Upper lobe of right lung (tissue), 1 donor: Measurements from ENCODE around the gene CYP2W1. TPM values are rescaled to one million over a fixed set of nuclear protein-coding genes. Genes with fewer than 3 reads are reported as not detected.
A peak's percentile ranks its signal among the peaks of the same experiment; 100 is the strongest.

Experiments
- ATAC-seq: fragments of 200-7000 bp; cut with Tn5 transposase; one replicate; pipeline ENCODE4 v1.9.1; 2020; ENCODE audit warnings: mild to moderate bottlenecking, moderate library complexity
- DNase-seq: peaks from one replicate; pipeline ENCODE4 v3.0.0-alpha.2; 2020
- H3K27ac ChIP-seq: fragments of 200-600 bp; one replicate; pipeline ENCODE4 v1.8.0; 2022
- H3K27me3 ChIP-seq: fragments of 200-600 bp; one replicate; pipeline ENCODE4 v1.8.0; 2022; ENCODE audit warnings: mild to moderate bottlenecking
- H3K36me3 ChIP-seq: fragments of 200-600 bp; one replicate; pipeline ENCODE4 v1.8.0; 2022
- H3K4me1 ChIP-seq: fragments of 200-600 bp; one replicate; pipeline ENCODE4 v1.8.0; 2022
- H3K4me3 ChIP-seq: fragments of 200-600 bp; one replicate; pipeline ENCODE4 v1.8.0; 2022; ENCODE audit warnings: mild to moderate bottlenecking
- H3K9me3 ChIP-seq: fragments of 200-600 bp; one replicate; pipeline ENCODE4 v1.8.0; 2022
- intact Hi-C: fragments of 100-400 bp; cut with DNase I; formaldehyde crosslinking; loops from one replicate; pipeline ENCODE4 v1.11.0; 2022
- total RNA-seq: library from RNA; stranded (reverse); fragmentation: NEBNext Ultra II Directional; extraction: Animal tissue kit (Norgen Biotek cat#: 25700); gene quantifications from one replicate; pipeline ENCODE4 v1.2.1, GENCODE V29; 2021
- TF ChIP-seq, protein P1 (sequence below): fragments of 200-600 bp; IDR thresholded peaks from one replicate; pipeline ENCODE4 v1.8.0; 2022; ENCODE audit warnings: antibody characterized with exemption
- donor health status: DM: no; HTN: yes; CAD: no; lungs with severe emphysema.

CYP2W1 gene
- total RNA-seq, 1 donor from 2014 or later, result not detected

DNA sequence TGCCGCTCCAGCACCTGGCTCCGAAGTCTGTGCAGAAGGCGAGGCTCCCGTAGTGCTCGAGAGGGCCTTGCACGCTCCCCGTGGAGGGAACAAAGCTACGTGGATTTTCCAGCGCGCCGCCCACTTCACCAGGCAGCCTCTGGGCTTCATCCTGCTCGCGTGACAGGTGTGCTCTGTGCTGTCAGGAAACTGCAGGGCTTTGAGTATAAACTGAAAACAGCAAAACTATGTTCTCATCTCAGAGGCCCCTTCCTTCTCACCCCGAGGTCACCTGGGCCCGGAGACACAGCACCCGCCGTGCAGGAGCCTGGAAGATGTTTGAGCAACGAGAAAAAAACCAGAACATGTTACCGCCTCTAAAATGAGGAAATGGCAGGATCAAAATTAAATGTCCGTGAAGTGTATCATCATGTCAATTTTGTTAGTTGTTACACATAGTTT, 43.8 kb downstream of the CYP2W1 start:
- Histone ChIP-seq H3K4me1 (peaks cover 26% of the 10 kb centered on the region), H3K36me3 (peaks cover 15% of the 10 kb centered on the region), H3K27ac (no peak overlapping the region), H3K27me3 (no peaks in the 10 kb centered on the region), H3K9me3 (no peaks in the 10 kb centered on the region), H3K4me3 (peak overlapping the region; percentile 75)
- DNase-seq, result no peak
- no peak for ATAC-seq
- intact Hi-C loops, result no loop called here
- TF ChIP-seq, protein P1, sequence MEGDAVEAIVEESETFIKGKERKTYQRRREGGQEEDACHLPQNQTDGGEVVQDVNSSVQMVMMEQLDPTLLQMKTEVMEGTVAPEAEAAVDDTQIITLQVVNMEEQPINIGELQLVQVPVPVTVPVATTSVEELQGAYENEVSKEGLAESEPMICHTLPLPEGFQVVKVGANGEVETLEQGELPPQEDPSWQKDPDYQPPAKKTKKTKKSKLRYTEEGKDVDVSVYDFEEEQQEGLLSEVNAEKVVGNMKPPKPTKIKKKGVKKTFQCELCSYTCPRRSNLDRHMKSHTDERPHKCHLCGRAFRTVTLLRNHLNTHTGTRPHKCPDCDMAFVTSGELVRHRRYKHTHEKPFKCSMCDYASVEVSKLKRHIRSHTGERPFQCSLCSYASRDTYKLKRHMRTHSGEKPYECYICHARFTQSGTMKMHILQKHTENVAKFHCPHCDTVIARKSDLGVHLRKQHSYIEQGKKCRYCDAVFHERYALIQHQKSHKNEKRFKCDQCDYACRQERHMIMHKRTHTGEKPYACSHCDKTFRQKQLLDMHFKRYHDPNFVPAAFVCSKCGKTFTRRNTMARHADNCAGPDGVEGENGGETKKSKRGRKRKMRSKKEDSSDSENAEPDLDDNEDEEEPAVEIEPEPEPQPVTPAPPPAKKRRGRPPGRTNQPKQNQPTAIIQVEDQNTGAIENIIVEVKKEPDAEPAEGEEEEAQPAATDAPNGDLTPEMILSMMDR, result no peak

GRCh38 chr7:1027242-1028043, 44.5 kb downstream of the CYP2W1 start:
- intact Hi-C loops, result no loop called here
- Histone ChIP-seq H3K36me3 (peaks cover 15% of the 10 kb centered on the region), H3K4me1 (peaks cover 26% of the 10 kb centered on the region), H3K9me3 (no peaks in the 10 kb centered on the region), H3K27ac (peak overlapping the region; percentile 88), H3K27me3 (no peaks in the 10 kb centered on the region), H3K4me3 (peak overlapping the region; percentile 75)
- TF ChIP-seq, protein P1, result no peak
- DNase-seq (peak; percentile 80), ATAC-seq (peak; percentile 3)

DNA sequence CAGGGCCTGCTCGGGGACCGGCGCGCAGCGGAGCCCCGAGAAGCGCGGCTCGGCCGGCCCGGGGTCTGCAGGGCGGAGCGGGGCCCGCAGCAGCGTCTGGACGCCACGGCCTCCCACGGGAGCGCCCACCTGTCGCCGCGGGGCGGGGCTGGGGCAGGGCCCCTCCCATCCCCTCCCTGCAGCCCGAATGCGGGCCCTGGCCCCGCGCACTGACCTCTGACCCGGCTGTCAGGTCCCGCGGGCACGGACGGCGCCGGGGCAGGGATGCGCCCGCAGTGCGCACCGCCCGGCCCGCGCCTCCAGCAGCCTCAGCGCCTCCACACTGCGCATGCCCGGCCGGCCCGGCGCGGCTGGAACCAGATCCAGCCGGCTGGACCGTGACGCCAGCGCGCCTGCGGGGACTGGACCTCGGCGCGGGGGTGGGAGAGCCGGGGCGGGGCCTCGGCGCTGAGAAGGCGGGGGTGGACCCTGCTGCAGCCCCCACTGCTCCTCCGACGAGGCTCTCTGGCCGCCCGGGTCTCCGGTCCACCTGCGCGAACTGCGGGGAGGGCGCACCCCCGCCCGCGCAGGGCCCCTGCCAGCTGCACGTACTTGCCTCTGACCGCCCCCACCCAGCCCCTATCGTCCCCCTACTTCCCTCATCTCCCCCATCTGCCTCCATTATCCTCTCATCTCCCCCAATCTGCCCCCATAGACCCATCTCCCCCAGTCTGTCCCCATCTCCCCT, 45.2 kb downstream of the CYP2W1 start:
- Histone ChIP-seq H3K9me3 (no peaks in the 10 kb centered on the region), H3K27me3 (no peaks in the 10 kb centered on the region), H3K36me3 (peaks cover 15% of the 10 kb centered on the region), H3K4me3 (peak overlapping the region; percentile 75), H3K4me1 (peaks cover 26% of the 10 kb centered on the region), H3K27ac (peak overlapping the region; percentile 88)
- DNase-seq, result peak; percentile 96
- TF ChIP-seq, protein P1, result no peak
- ATAC-seq, result peak; percentile 92
- intact Hi-C loops, result no loop called here

- intact Hi-C loops, result no loop called here
- peaks cover 26% of the 10 kb centered on the region for H3K4me1 ChIP-seq
- ATAC-seq (peak; percentile 85), DNase-seq (peak; percentile 89)
- H3K9me3 ChIP-seq, result no peaks in the 10 kb centered on the region
- H3K27me3 ChIP-seq, result no peaks in the 10 kb centered on the region
- peak overlapping the region; percentile 88 for H3K27ac ChIP-seq
- peaks cover 15% of the 10 kb centered on the region for H3K36me3 ChIP-seq
- H3K4me3 ChIP-seq, result peak overlapping the region; percentile 75
- TF ChIP-seq, protein P1, result no peak
Measured at GRCh38 chr7:1028775-1029636, 46.0 kb downstream of the CYP2W1 start.
